HepG2 (cell line): ENCODE measurements around the gene ZNF740. TPM values are rescaled to one million over a fixed set of nuclear protein-coding genes. Genes with fewer than 3 reads are reported as not detected.

Source experiments
- CC2D1A ChIP-seq: sonication (generic); formaldehyde crosslinking; IDR thresholded peaks from 2 replicates; pipeline ENCODE4 v1.8.1; 2023; ENCODE audit warnings: mild to moderate bottlenecking, missing genetic modification reagents
- CHD4 ChIP-seq: fragments of 200-600 bp; sonication (generic); IDR thresholded peaks from 2 replicates; pipeline ENCODE4 v1.7.0; 2017; ENCODE audit warnings: mild to moderate bottlenecking, low read length, borderline replicate concordance
- EEA1 ChIP-seq: sonication (generic); formaldehyde crosslinking; IDR thresholded peaks from 2 replicates; pipeline ENCODE4 v1.5.1; 2020; ENCODE audit warnings: mild to moderate bottlenecking, missing genetic modification reagents, borderline replicate concordance
- GPN1 ChIP-seq: sonication (generic); formaldehyde crosslinking; IDR thresholded peaks from 2 replicates; pipeline ENCODE4 v1.5.1; 2020; ENCODE audit warnings: missing genetic modification reagents, borderline replicate concordance
- MBD4 ChIP-seq: IDR thresholded peaks from 2 replicates; pipeline ENCODE4 v1.6.1; 2012; ENCODE audit warnings: low read length, inconsistent platforms, borderline replicate concordance
- MTF1 ChIP-seq: sonication (generic); formaldehyde crosslinking; IDR thresholded peaks from 2 replicates; pipeline ENCODE4 v1.5.0; 2020; ENCODE audit warnings: missing genetic modification reagents
- POGZ ChIP-seq: sonication (generic); formaldehyde crosslinking; IDR thresholded peaks from 2 replicates; pipeline ENCODE4 v1.4.0; 2020; ENCODE audit warnings: mild to moderate bottlenecking, missing genetic modification reagents
- SMARCE1 ChIP-seq: fragments of 450-650 bp; IDR thresholded peaks from 2 replicates; pipeline ENCODE4 v1.6.1; 2017; ENCODE audit warnings: borderline replicate concordance
- ZMYM2 ChIP-seq: sonication (generic); formaldehyde crosslinking; IDR thresholded peaks from 2 replicates; pipeline ENCODE4 v1.8.0; 2022; ENCODE audit warnings: mild to moderate bottlenecking, missing genetic modification reagents
- ZNF816 ChIP-seq: sonication (generic); formaldehyde crosslinking; IDR thresholded peaks from 2 replicates; pipeline ENCODE4 v1.8.0; 2022; ENCODE audit warnings: missing genetic modification reagents, mild to moderate bottlenecking, borderline replicate concordance
- polyA plus RNA-seq, 8 experiments: library from polyadenylated mRNA; depleted of rRNA in 3 of 8; stranded (reverse) in 7 of 8; unstranded in 1 of 8; fragments of >200 nt; fragmentation: Illumina TruSeq in 4 of 8; extraction: Trizol in 4 of 8; gene quantifications; 2 replicates each; pipeline versions ENCODE4 v1.2.1 to v1.2.3, GENCODE V29; 2011 to 2016; ENCODE audit warnings: low read depth in 4 of 8, missing spikeins in 1 of 8, mixed read lengths in 1 of 8; ENCODE audit not compliant: insufficient read depth in 1 of 8
- total RNA-seq, 5 experiments: library from RNA; depleted of rRNA; stranded (reverse); fragments of >200 nt; fragmentation: Illumina TruSeq; extraction: Trizol; gene quantifications; 2 replicates each; pipeline ENCODE4 v1.2.3, GENCODE V29; 2016; ENCODE audit warnings: low read depth in 1 of 5
- TF ChIP-seq, protein P1 (sequence below): conservative IDR thresholded peaks from 2 replicates; pipeline ENCODE4 v1.6.1; 2018; ENCODE audit warnings: missing genetic modification reagents
- TF ChIP-seq, protein P2 (sequence below): sonication (generic); formaldehyde crosslinking; IDR thresholded peaks from 2 replicates; pipeline ENCODE4 v1.4.0; 2020; ENCODE audit warnings: missing genetic modification reagents
- TF ChIP-seq, protein P3 (sequence below): IDR thresholded peaks from 2 replicates; pipeline ENCODE4 v1.6.1; 2016; ENCODE audit warnings: low read depth, control low read depth
- TF ChIP-seq, protein P4 (sequence below): sonication (generic); formaldehyde crosslinking; IDR thresholded peaks from 2 replicates; pipeline ENCODE4 v1.4.0; 2020; ENCODE audit warnings: mild to moderate bottlenecking, missing genetic modification reagents

Gene ZNF740
- total and polyA plus RNA-seq, 2 of the 13 experiments (the other 11 are each of a cell fraction or from before 2014, with no cell fraction given) = 16.9 to 19.0 TPM

DNA sequence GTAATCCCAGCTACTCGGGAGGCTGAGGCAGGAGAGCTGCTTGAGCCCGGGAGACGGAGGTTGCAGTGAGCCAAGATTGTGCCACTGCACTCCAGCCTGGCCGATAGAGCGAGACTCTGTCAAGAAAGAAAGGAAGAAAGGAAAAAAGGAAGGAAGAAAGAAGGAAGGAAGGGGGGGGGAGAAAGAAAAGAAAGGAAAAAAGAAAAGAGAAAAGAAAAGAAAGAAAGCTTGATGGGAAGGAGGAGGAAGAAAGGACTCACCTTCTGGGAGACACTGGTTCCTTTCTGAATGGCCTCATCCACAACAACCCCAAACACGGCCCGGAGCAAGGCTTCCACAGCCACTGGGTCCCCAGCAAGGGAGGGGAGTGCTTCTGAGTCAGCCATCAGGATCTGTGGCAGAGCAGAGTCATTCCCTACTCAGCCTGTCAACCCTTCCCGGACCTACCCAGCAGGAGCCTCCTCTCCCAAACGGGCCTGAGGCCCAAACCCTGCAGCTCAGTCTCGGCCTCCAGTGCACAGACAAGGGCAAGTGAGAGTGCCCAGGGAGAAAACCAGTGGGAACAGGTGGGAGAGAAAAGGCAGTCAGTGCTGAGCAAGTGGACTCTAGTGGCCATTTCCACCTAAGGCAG lies 7.3 kb upstream of the ZNF740 start (continued):
- TF ChIP-seq, protein P1, sequence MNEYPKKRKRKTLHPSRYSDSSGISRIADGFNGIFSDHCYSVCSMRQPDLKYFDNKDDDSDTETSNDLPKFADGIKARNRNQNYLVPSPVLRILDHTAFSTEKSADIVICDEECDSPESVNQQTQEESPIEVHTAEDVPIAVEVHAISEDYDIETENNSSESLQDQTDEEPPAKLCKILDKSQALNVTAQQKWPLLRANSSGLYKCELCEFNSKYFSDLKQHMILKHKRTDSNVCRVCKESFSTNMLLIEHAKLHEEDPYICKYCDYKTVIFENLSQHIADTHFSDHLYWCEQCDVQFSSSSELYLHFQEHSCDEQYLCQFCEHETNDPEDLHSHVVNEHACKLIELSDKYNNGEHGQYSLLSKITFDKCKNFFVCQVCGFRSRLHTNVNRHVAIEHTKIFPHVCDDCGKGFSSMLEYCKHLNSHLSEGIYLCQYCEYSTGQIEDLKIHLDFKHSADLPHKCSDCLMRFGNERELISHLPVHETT (CRISPR knock-in tag) = no peak
- no peak for TF ChIP-seq ZNF816 (CRISPR knock-in tag)
- no peak for TF ChIP-seq MTF1 (CRISPR knock-in tag)
- TF ChIP-seq, protein P2, sequence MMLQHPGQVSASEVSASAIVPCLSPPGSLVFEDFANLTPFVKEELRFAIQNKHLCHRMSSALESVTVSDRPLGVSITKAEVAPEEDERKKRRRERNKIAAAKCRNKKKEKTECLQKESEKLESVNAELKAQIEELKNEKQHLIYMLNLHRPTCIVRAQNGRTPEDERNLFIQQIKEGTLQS (CRISPR knock-in tag) = no peak
- TF ChIP-seq CHD4 = no peak
- TF ChIP-seq POGZ (CRISPR knock-in tag) = no peak
- TF ChIP-seq ZMYM2 (CRISPR knock-in tag) = no peak
- TF ChIP-seq, protein P3, sequence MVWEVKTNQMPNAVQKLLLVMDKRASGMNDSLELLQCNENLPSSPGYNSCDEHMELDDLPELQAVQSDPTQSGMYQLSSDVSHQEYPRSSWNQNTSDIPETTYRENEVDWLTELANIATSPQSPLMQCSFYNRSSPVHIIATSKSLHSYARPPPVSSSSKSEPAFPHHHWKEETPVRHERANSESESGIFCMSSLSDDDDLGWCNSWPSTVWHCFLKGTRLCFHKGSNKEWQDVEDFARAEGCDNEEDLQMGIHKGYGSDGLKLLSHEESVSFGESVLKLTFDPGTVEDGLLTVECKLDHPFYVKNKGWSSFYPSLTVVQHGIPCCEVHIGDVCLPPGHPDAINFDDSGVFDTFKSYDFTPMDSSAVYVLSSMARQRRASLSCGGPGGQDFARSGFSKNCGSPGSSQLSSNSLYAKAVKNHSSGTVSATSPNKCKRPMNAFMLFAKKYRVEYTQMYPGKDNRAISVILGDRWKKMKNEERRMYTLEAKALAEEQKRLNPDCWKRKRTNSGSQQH (CRISPR knock-in tag) = no peak
- no peak for TF ChIP-seq EEA1 (CRISPR knock-in tag)
- no peak for TF ChIP-seq SMARCE1
- TF ChIP-seq MBD4 = no peak
- no peak for TF ChIP-seq CC2D1A (CRISPR knock-in tag)
- no peak for TF ChIP-seq GPN1 (CRISPR knock-in tag)
- TF ChIP-seq, protein P4, sequence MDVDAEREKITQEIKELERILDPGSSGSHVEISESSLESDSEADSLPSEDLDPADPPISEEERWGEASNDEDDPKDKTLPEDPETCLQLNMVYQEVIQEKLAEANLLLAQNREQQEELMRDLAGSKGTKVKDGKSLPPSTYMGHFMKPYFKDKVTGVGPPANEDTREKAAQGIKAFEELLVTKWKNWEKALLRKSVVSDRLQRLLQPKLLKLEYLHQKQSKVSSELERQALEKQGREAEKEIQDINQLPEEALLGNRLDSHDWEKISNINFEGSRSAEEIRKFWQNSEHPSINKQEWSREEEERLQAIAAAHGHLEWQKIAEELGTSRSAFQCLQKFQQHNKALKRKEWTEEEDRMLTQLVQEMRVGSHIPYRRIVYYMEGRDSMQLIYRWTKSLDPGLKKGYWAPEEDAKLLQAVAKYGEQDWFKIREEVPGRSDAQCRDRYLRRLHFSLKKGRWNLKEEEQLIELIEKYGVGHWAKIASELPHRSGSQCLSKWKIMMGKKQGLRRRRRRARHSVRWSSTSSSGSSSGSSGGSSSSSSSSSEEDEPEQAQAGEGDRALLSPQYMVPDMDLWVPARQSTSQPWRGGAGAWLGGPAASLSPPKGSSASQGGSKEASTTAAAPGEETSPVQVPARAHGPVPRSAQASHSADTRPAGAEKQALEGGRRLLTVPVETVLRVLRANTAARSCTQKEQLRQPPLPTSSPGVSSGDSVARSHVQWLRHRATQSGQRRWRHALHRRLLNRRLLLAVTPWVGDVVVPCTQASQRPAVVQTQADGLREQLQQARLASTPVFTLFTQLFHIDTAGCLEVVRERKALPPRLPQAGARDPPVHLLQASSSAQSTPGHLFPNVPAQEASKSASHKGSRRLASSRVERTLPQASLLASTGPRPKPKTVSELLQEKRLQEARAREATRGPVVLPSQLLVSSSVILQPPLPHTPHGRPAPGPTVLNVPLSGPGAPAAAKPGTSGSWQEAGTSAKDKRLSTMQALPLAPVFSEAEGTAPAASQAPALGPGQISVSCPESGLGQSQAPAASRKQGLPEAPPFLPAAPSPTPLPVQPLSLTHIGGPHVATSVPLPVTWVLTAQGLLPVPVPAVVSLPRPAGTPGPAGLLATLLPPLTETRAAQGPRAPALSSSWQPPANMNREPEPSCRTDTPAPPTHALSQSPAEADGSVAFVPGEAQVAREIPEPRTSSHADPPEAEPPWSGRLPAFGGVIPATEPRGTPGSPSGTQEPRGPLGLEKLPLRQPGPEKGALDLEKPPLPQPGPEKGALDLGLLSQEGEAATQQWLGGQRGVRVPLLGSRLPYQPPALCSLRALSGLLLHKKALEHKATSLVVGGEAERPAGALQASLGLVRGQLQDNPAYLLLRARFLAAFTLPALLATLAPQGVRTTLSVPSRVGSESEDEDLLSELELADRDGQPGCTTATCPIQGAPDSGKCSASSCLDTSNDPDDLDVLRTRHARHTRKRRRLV (CRISPR knock-in tag) = no peak
